Fibroblast of lung (primary cell): Measurements from ENCODE around the gene VPS13D. TPM values are rescaled to one million over a fixed set of nuclear protein-coding genes. Genes with fewer than 3 reads are reported as not detected.

Experiments used
- DNase-seq, 2 donors: peaks; one replicate each; pipeline versions ENCODE4 v3.0.0 to v3.0.0-alpha.2; 2010; ENCODE audit warnings: low read depth in 2 of 2
- H2AFZ ChIP-seq: 2 replicates; pipeline ENCODE4 v1.5.1; 2012; ENCODE audit warnings: low read length, control low read depth, inconsistent platforms
- H3K27ac ChIP-seq: 2 replicates; pipeline ENCODE4 v1.5.1; 2011; ENCODE audit warnings: low read length, control low read depth; ENCODE audit not compliant: insufficient read depth
- H3K27me3 ChIP-seq: 2 replicates; pipeline ENCODE4 v1.5.1; 2011; ENCODE audit warnings: mild to moderate bottlenecking, low read length; ENCODE audit not compliant: control insufficient read depth, insufficient read depth
- H3K36me3 ChIP-seq: 2 replicates; pipeline ENCODE4 v1.5.1; 2011; ENCODE audit warnings: low read length; ENCODE audit not compliant: control insufficient read depth, insufficient read depth
- H3K4me1 ChIP-seq: 2 replicates; pipeline ENCODE4 v1.5.1; 2011; ENCODE audit warnings: low read length; ENCODE audit not compliant: control insufficient read depth, insufficient read depth; ENCODE audit errors: extremely low read depth
- H3K4me2 ChIP-seq: 2 replicates; pipeline ENCODE4 v1.5.1; 2011; ENCODE audit warnings: low read length, control low read depth; ENCODE audit not compliant: insufficient read depth; ENCODE audit errors: extremely low read depth
- H3K4me3 ChIP-seq, 4 experiments: fragments of 200-600 bp in 1 of 4; sonication (generic) in 1 of 4; replicated peaks in 1 of 4; 2 replicates each; pipeline ENCODE4 v1.5.1; 2011 to 2016; ENCODE audit warnings: low read length in 4 of 4, low read depth in 3 of 4, mild to moderate bottlenecking in 3 of 4, control low read depth in 2 of 4, inconsistent platforms in 1 of 4, mixed read lengths in 1 of 4; ENCODE audit not compliant: insufficient read depth in 1 of 4; ENCODE audit errors: control extremely low read depth in 1 of 4
- H3K79me2 ChIP-seq: 2 replicates; pipeline ENCODE4 v1.5.1; 2012; ENCODE audit warnings: mild to moderate bottlenecking, low read length, inconsistent platforms; ENCODE audit not compliant: control insufficient read depth, insufficient read depth
- H3K9ac ChIP-seq: 2 replicates; pipeline ENCODE4 v1.5.1; 2011; ENCODE audit warnings: mild to moderate bottlenecking, low read length, control low read depth; ENCODE audit not compliant: insufficient read depth
- H3K9me3 ChIP-seq: 2 replicates; pipeline ENCODE4 v1.5.1; 2012; ENCODE audit warnings: low read depth, low read length; ENCODE audit not compliant: control insufficient read depth, insufficient read depth
- H4K20me1 ChIP-seq: 2 replicates; pipeline ENCODE4 v1.5.1; 2011; ENCODE audit warnings: low read length; ENCODE audit not compliant: control insufficient read depth, insufficient read depth; ENCODE audit errors: extremely low read depth
- EZH2 ChIP-seq: IDR thresholded peaks from 2 replicates; pipeline ENCODE4 v1.5.1; 2012; ENCODE audit warnings: low read length, control low read depth, mild to moderate bottlenecking; ENCODE audit errors: missing control alignments
- polyA plus RNA-seq, 2 donors: library from polyadenylated mRNA; depleted of rRNA in 1 of 2; stranded (reverse) in 1 of 2; unstranded in 1 of 2; fragments of >200 nt; gene quantifications; 2 replicates each; pipeline ENCODE4 v1.2.1, GENCODE V29; 2011 to 2012; ENCODE audit warnings: missing spikeins in 1 of 2
- total RNA-seq: library from RNA; depleted of rRNA; stranded (reverse); fragments of >200 nt; gene quantifications from 2 replicates; pipeline ENCODE4 v1.2.1, GENCODE V29; 2014
- TF ChIP-seq, protein P1 (sequence below), 2 donors: IDR thresholded peaks in 1 of 2; conservative IDR thresholded peaks in 1 of 2; 1 replicate in 1 of 2; 2 replicates in 1 of 2; pipeline ENCODE4 v1.5.1; 2011 to 2012; ENCODE audit warnings: low read length in 2 of 2, control low read depth in 1 of 2, inconsistent platforms in 1 of 2, low read depth in 1 of 2, mild to moderate bottlenecking in 1 of 2

VPS13D gene
- total and polyA plus RNA-seq, 2 donors (not counting 1 experiment from before 2014, with no cell fraction given), result 14.6 to 40.0 TPM

DNA sequence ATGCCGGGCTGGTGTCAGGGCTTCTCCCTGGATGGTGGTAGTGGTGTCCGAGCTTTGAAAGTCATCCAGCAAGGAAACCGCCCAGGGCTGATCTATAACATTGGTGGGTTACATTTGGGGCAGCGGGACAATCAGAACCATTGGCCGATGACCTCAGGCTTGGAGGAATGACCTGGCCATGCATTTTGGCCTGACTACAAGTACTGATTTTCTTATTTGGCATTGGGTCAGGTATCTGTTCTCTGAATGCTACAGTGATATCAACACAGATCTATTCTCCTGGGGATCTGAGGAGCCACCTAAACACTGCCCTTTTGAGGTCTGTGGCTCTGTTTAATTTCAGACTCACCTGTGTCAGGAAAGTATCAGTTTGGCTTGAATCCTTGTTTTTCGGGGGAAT, 128.7 kb downstream of the VPS13D start:
- H3K27ac ChIP-seq, result no peak overlapping the region
- no peak for DNase-seq
- TF ChIP-seq EZH2, result no peak
- TF ChIP-seq, protein P1, sequence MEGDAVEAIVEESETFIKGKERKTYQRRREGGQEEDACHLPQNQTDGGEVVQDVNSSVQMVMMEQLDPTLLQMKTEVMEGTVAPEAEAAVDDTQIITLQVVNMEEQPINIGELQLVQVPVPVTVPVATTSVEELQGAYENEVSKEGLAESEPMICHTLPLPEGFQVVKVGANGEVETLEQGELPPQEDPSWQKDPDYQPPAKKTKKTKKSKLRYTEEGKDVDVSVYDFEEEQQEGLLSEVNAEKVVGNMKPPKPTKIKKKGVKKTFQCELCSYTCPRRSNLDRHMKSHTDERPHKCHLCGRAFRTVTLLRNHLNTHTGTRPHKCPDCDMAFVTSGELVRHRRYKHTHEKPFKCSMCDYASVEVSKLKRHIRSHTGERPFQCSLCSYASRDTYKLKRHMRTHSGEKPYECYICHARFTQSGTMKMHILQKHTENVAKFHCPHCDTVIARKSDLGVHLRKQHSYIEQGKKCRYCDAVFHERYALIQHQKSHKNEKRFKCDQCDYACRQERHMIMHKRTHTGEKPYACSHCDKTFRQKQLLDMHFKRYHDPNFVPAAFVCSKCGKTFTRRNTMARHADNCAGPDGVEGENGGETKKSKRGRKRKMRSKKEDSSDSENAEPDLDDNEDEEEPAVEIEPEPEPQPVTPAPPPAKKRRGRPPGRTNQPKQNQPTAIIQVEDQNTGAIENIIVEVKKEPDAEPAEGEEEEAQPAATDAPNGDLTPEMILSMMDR (conservative IDR thresholded peaks at IDR 0.05 in 1 of 2, IDR thresholded peaks at IDR 0.05 in 1 of 2; ENCODE audit: low read depth in 1 of 2, low read length in 2 of 2), result no peak
- H3K4me2 ChIP-seq, result no peak overlapping the region
- H3K4me3 ChIP-seq, result no peak overlapping the region
- H3K9me3 ChIP-seq, result no peaks in the 10 kb centered on the region
- H3K27me3 ChIP-seq, result no peaks in the 10 kb centered on the region
- H3K36me3 ChIP-seq, result peaks cover 2% of the 10 kb centered on the region
- no peak overlapping the region for H3K9ac ChIP-seq
- H2AFZ ChIP-seq, result no peak overlapping the region
- H3K79me2 ChIP-seq, result no peaks in the 10 kb centered on the region
- no peaks in the 10 kb centered on the region for H3K4me1 ChIP-seq
- no peaks in the 10 kb centered on the region for H4K20me1 ChIP-seq

DNA sequence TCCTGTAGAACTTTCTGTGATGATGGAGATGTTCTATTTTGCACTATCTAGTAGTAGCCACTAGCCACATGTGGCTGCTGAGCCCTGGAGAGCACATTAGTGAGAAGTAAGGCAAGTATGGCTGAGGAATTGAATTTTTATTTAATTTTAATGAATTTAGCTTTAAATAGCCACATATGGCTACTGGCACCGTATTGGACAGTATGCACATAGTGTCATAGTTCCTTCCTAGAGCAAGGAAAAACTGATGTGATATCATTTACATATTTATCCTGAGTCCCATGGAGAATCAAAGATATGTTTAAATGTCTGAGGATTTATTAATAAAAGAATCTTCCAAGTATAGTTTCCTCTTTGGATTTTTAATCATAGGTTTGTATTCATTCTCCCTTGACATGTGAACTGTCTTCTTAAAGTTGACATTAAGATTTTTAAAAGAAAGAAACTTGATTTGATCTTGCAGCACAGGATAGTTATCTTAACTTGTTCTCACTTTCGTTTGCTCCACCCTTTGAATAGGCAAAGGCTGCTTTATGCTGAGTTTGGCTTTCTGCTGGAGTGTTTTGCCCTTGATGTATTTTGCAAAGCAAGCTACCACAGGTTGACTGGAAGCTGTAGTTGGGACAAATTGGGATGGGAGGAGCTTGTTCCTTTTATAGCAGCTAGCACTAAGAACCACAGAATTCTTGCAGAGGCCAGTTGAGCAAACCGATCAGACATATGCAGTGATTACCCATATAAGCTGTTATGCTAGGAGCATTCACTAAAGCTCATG, 129.7 kb downstream of the VPS13D start:
- Histone ChIP-seq H3K4me2 (no peak overlapping the region), H2AFZ (no peak overlapping the region), H3K4me1 (no peaks in the 10 kb centered on the region), H3K27ac (no peak overlapping the region), H3K27me3 (no peaks in the 10 kb centered on the region), H3K36me3 (peaks cover 2% of the 10 kb centered on the region), H3K4me3 (no peak overlapping the region), H3K79me2 (no peaks in the 10 kb centered on the region), H4K20me1 (no peaks in the 10 kb centered on the region), H3K9me3 (no peaks in the 10 kb centered on the region), H3K9ac (no peak overlapping the region)
- TF ChIP-seq, protein P1 (conservative IDR thresholded peaks at IDR 0.05 in 1 of 2, IDR thresholded peaks at IDR 0.05 in 1 of 2; ENCODE audit: low read depth in 1 of 2, low read length in 2 of 2), result no peak
- TF ChIP-seq EZH2, result no peak
- DNase-seq, result peak in 1 of 2 donors; percentile 48

DNA sequence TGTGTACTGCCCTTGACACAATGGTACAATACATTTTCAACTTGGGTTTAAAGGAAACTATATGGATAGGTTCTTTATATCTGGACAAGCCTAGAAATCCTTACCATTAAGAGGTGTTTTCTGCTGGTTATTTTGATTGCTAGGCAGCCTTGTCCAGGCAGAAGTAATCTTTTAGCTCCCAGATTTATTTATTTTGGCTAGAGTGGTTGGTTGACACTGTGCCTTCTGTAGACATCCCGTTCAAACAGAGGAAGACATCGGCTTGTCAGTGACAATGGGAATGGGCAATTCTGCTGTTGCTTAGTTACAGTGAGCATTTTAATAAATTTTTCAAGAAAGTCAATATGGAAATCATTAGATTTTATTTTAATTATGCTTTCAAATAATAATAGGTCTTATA, 138.8 kb downstream of the VPS13D start:
- Histone ChIP-seq H3K9ac (no peak overlapping the region), H3K79me2 (no peaks in the 10 kb centered on the region), H2AFZ (no peak overlapping the region), H3K27me3 (no peaks in the 10 kb centered on the region), H3K4me1 (no peaks in the 10 kb centered on the region), H3K36me3 (no peaks in the 10 kb centered on the region), H4K20me1 (no peaks in the 10 kb centered on the region), H3K4me3 (no peak overlapping the region), H3K4me2 (no peak overlapping the region), H3K9me3 (no peaks in the 10 kb centered on the region), H3K27ac (no peak overlapping the region)
- no peak for TF ChIP-seq EZH2
- TF ChIP-seq, protein P1 (conservative IDR thresholded peaks at IDR 0.05 in 1 of 2, IDR thresholded peaks at IDR 0.05 in 1 of 2; ENCODE audit: low read depth in 1 of 2, low read length in 2 of 2), result no peak
- DNase-seq, result no peak
